NB4 (cell line): ENCODE data around the gene LRRC56.

ENCODE experiments used
- DNase-seq: peaks from one replicate; pipeline ENCODE4 v3.0.0; 2010; ENCODE audit warnings: low read depth
- H3K4me3 ChIP-seq: one replicate; pipeline ENCODE4 v1.5.1; 2011; ENCODE audit warnings: mild to moderate bottlenecking, low read depth, low read length, moderate library complexity
- CTCF ChIP-seq: IDR thresholded peaks from one replicate; pipeline ENCODE4 v1.5.1; 2012; ENCODE audit warnings: low read depth, low read length
- MAX ChIP-seq: IDR thresholded peaks from 2 replicates; pipeline ENCODE4 v1.6.1; 2011; ENCODE audit warnings: low read depth, low read length
- MYC ChIP-seq: IDR thresholded peaks from 2 replicates; pipeline ENCODE4 v1.6.1; 2011; ENCODE audit warnings: low read depth, low read length
- POLR2A ChIP-seq: IDR thresholded peaks from 2 replicates; pipeline ENCODE4 v1.6.1; 2011; ENCODE audit warnings: mild to moderate bottlenecking; ENCODE audit not compliant: insufficient read length; ENCODE audit errors: extremely low read depth

Gene LRRC56

GRCh38 chr11:598005-598680 lies 60.8 kb downstream of the LRRC56 start:
- no peak overlapping the region for H3K4me3 ChIP-seq
- no peak for DNase-seq
- no peak for TF ChIP-seq MAX
- TF ChIP-seq MYC = no peak
- no peak for TF ChIP-seq CTCF
- no peak for TF ChIP-seq POLR2A

- TF ChIP-seq CTCF = no peak
- TF ChIP-seq MAX = no peak
- no peak for TF ChIP-seq POLR2A
- TF ChIP-seq MYC = no peak
- no peak for DNase-seq
- no peak overlapping the region for H3K4me3 ChIP-seq
Measured at GRCh38 chr11:601573-602245, 64.4 kb downstream of the LRRC56 start.

- DNase-seq = no peak
- H3K4me3 ChIP-seq = no peak overlapping the region
- no peak for TF ChIP-seq MAX
- TF ChIP-seq POLR2A = no peak
- TF ChIP-seq MYC = no peak
- TF ChIP-seq CTCF = no peak
Measured at GRCh38 chr11:603154-603553, 65.8 kb downstream of the LRRC56 start.
